ENCODE results near the gene PGBD2. TPM values are rescaled to one million over a fixed set of nuclear protein-coding genes. Genes with fewer than 3 reads are reported as not detected.

PGBD2 gene
- total and polyA plus RNA-seq, 9 of the 15 experiments (the other 6 are each of a cell fraction or from before 2014, with no cell fraction given) = 11.9 to 21.8 (median 14.7) TPM

- 0 out of 2 replicates have a peak, but pooled peaks have one; percentile 26 for TF ChIP-seq KLF16 (IDR thresholded peaks at IDR 0.05)
- TF ChIP-seq ELF4 (CRISPR knock-in tag; IDR thresholded peaks at IDR 0.05) = 0 out of 2 replicates have a peak, but pooled peaks have one; percentile 12
- TF ChIP-seq HMGN3 (IDR thresholded peaks at IDR 0.05; ENCODE audit: borderline replicate concordance, extremely low read depth, insufficient read length, low read depth, low read length) = peak; percentile 72
- TF ChIP-seq CBX8 (IDR thresholded peaks at IDR 0.05; ENCODE audit: borderline replicate concordance, extremely low read depth, low read depth, low read length, poor library complexity, severe bottlenecking) = no peak
- TF ChIP-seq NFATC3 (IDR thresholded peaks at IDR 0.05) = no peak
- TF ChIP-seq KAT2B (IDR thresholded peaks at IDR 0.05; ENCODE audit: low read depth, low read length) = no peak
- peak; percentile 91 for TF ChIP-seq SP1 (CRISPR knock-in tag; IDR thresholded peaks at IDR 0.05)
- TF ChIP-seq ZNF311 (CRISPR knock-in tag; IDR thresholded peaks at IDR 0.05) = no peak
- TF ChIP-seq HLTF (IDR thresholded peaks at IDR 0.05) = peak; percentile 92; the same call in 1 of the 2 replicates
- TF ChIP-seq TEAD2 (tag; IDR thresholded peaks at IDR 0.05) = no peak
- no peak for TF ChIP-seq MAFK (IDR thresholded peaks at IDR 0.05; ENCODE audit: low read length)
- no peak for TF ChIP-seq ZNF184 (CRISPR knock-in tag; IDR thresholded peaks at IDR 0.05)
- TF ChIP-seq TFE3 (CRISPR knock-in tag; IDR thresholded peaks at IDR 0.05) = no peak
- TF ChIP-seq TEAD4 (IDR thresholded peaks at IDR 0.05; ENCODE audit: low read length) = no peak
- TF ChIP-seq TEAD4 (CRISPR knock-in tag; IDR thresholded peaks at IDR 0.05; ENCODE audit: borderline replicate concordance) = no peak
- peak; percentile 84 for TF ChIP-seq NR2C2 (CRISPR knock-in tag; IDR thresholded peaks at IDR 0.05)
- TF ChIP-seq NR2C2 (tag; IDR thresholded peaks at IDR 0.05) = no peak; the same call in 1 of the 2 replicates
- peak; percentile 56 for TF ChIP-seq RBM22 (IDR thresholded peaks at IDR 0.05; ENCODE audit: low read depth, low read length, poor library complexity, severe bottlenecking)
- TF ChIP-seq ZNF41 (CRISPR knock-in tag; conservative IDR thresholded peaks at IDR 0.05) = no peak
- TF ChIP-seq PYGO2 (tag; IDR thresholded peaks at IDR 0.05) = no peak
- 0 out of 4 replicates have a peak, but pooled peaks have one; percentile 19 to 66 for TF ChIP-seq MLX (CRISPR knock-in tag; conservative IDR thresholded peaks at IDR 0.05)
- peak; percentile 90 for TF ChIP-seq ZBTB33 (CRISPR knock-in tag; IDR thresholded peaks at IDR 0.05)
- TF ChIP-seq SNRNP70 (optimal IDR thresholded peaks at IDR 0.05; ENCODE audit: low read depth, low read length) = no peak
- TF ChIP-seq ZNF263 (CRISPR knock-in tag; IDR thresholded peaks at IDR 0.05; ENCODE audit: borderline replicate concordance) = peak; percentile 85; the same call in 1 of the 2 replicates
- no peak for TF ChIP-seq TAF15 (IDR thresholded peaks at IDR 0.05; ENCODE audit: low read depth, low read length)
- no peak for TF ChIP-seq ELF1 (tag; IDR thresholded peaks at IDR 0.05)
Observed at GRCh38 chr1:248906009-248906752, at the start of gene PGBD2 (continued).
